HepG2 (cell line): Measurements from ENCODE around the gene VMO1. TPM values are rescaled to one million over a fixed set of nuclear protein-coding genes. Genes with fewer than 3 reads are reported as not detected.

Experiments used
- BCL3 ChIP-seq: sonication (generic); formaldehyde crosslinking; IDR thresholded peaks from 2 replicates; pipeline ENCODE4 v1.5.1; 2020; ENCODE audit warnings: mild to moderate bottlenecking, missing genetic modification reagents, moderate library complexity
- E2F1 ChIP-seq: sonication (generic); formaldehyde crosslinking; IDR thresholded peaks from 2 replicates; pipeline ENCODE4 v1.5.0; 2020; ENCODE audit warnings: missing genetic modification reagents
- FOSL1 ChIP-seq: sonication (generic); formaldehyde crosslinking; IDR thresholded peaks from 2 replicates; pipeline ENCODE4 v1.9.0; 2021; ENCODE audit warnings: missing genetic modification reagents, borderline replicate concordance
- HNF4A ChIP-seq: sonication (generic); formaldehyde crosslinking; IDR thresholded peaks from 2 replicates; pipeline ENCODE4 v1.4.0; 2020; ENCODE audit warnings: missing genetic modification reagents
- HNRNPK ChIP-seq: fragments of 200-400 bp; formaldehyde crosslinking; IDR thresholded peaks from 2 replicates; pipeline ENCODE4 v1.6.1; 2018; ENCODE audit warnings: low read length, low read depth, moderate library complexity, mild to moderate bottlenecking; ENCODE audit not compliant: poor library complexity, severe bottlenecking
- MAZ ChIP-seq, 2 experiments: sonication (generic) in 1 of 2; formaldehyde crosslinking in 1 of 2; IDR thresholded peaks; 2 replicates each; pipeline versions ENCODE4 v1.5.0 to v1.6.1; 2012 to 2020; ENCODE audit warnings: low read depth in 2 of 2, mild to moderate bottlenecking in 2 of 2, borderline replicate concordance in 1 of 2, improper control_type of control experiment in 1 of 2, low read length in 1 of 2, missing genetic modification reagents in 1 of 2, moderate library complexity in 1 of 2
- MED13 ChIP-seq: sonication (generic); formaldehyde crosslinking; IDR thresholded peaks from 2 replicates; pipeline ENCODE4 v1.5.0; 2020; ENCODE audit warnings: missing genetic modification reagents
- NR2C2 ChIP-seq: sonication (generic); formaldehyde crosslinking; IDR thresholded peaks from 2 replicates; pipeline ENCODE4 v1.4.0; 2020; ENCODE audit warnings: missing genetic modification reagents, mild to moderate bottlenecking, moderate library complexity, borderline replicate concordance
- PATZ1 ChIP-seq: sonication (generic); formaldehyde crosslinking; IDR thresholded peaks from 2 replicates; pipeline ENCODE4 v1.4.0; 2020; ENCODE audit warnings: missing genetic modification reagents
- TBX2 ChIP-seq: sonication (generic); formaldehyde crosslinking; IDR thresholded peaks from 2 replicates; pipeline ENCODE4 v1.5.0; 2020; ENCODE audit warnings: missing genetic modification reagents, mild to moderate bottlenecking, borderline replicate concordance
- YY1 ChIP-seq: IDR thresholded peaks from 2 replicates; pipeline ENCODE4 v1.6.1; 2011; ENCODE audit warnings: low read length, low read depth, moderate library complexity, mild to moderate bottlenecking; ENCODE audit not compliant: insufficient read depth, insufficient replicate concordance
- ZBTB10 ChIP-seq: sonication (generic); formaldehyde crosslinking; IDR thresholded peaks from 2 replicates; pipeline ENCODE4 v1.4.0; 2020; ENCODE audit warnings: missing genetic modification reagents, borderline replicate concordance
- ZFP36L2 ChIP-seq: sonication (generic); formaldehyde crosslinking; IDR thresholded peaks from 2 replicates; pipeline ENCODE4 v1.4.0; 2020; ENCODE audit warnings: missing genetic modification reagents
- ZNF337 ChIP-seq: sonication (generic); formaldehyde crosslinking; IDR thresholded peaks from 2 replicates; pipeline ENCODE4 v1.5.1; 2020; ENCODE audit warnings: missing genetic modification reagents, low read depth, mild to moderate bottlenecking, borderline replicate concordance
- ZNF383 ChIP-seq: sonication (generic); formaldehyde crosslinking; IDR thresholded peaks from 2 replicates; pipeline ENCODE4 v1.4.0; 2020; ENCODE audit warnings: missing genetic modification reagents, mild to moderate bottlenecking, borderline replicate concordance
- ZNF768 ChIP-seq: sonication (generic); formaldehyde crosslinking; IDR thresholded peaks from 2 replicates; pipeline ENCODE4 v1.4.0; 2020; ENCODE audit warnings: missing genetic modification reagents
- ZNF800 ChIP-seq: sonication (generic); formaldehyde crosslinking; IDR thresholded peaks from 2 replicates; pipeline ENCODE4 v1.4.0; 2020; ENCODE audit warnings: missing genetic modification reagents
- polyA plus RNA-seq, 8 experiments: library from polyadenylated mRNA; depleted of rRNA in 3 of 8; stranded (reverse) in 7 of 8; unstranded in 1 of 8; fragments of >200 nt; fragmentation: Illumina TruSeq in 4 of 8; extraction: Trizol in 4 of 8; gene quantifications; 2 replicates each; pipeline versions ENCODE4 v1.2.1 to v1.2.3, GENCODE V29; 2011 to 2016; ENCODE audit warnings: low read depth in 4 of 8, missing spikeins in 1 of 8, mixed read lengths in 1 of 8; ENCODE audit not compliant: insufficient read depth in 1 of 8
- total RNA-seq, 5 experiments: library from RNA; depleted of rRNA; stranded (reverse); fragments of >200 nt; fragmentation: Illumina TruSeq; extraction: Trizol; gene quantifications; 2 replicates each; pipeline ENCODE4 v1.2.3, GENCODE V29; 2016; ENCODE audit warnings: low read depth in 1 of 5

VMO1 gene
- total and polyA plus RNA-seq, 2 of the 13 experiments (the other 11 are each of a cell fraction or from before 2014, with no cell fraction given), result not detected

- no peak for TF ChIP-seq ZBTB10
- no peak; the same call in 1 of the 2 replicates for TF ChIP-seq TBX2 (CRISPR knock-in tag)
- 0 out of 2 replicates have a peak, but pooled peaks have one; percentile 71 for TF ChIP-seq ZNF337 (CRISPR knock-in tag)
- peak; percentile 90; the same call in 1 of the 2 replicates for TF ChIP-seq ZNF383 (CRISPR knock-in tag)
- peak; percentile 43 for TF ChIP-seq YY1
- TF ChIP-seq ZNF768 (CRISPR knock-in tag), result peak; percentile 34; the same call in 1 of the 2 replicates
- TF ChIP-seq MAZ (IDR thresholded peaks at IDR 0.05; ENCODE audit: borderline replicate concordance, low read depth, low read length), result peak; percentile 96
- no peak; the same call in 1 of the 2 replicates for TF ChIP-seq MAZ (CRISPR knock-in tag; IDR thresholded peaks at IDR 0.05; ENCODE audit: low read depth)
- peak; percentile 55; the same call in 1 of the 2 replicates for TF ChIP-seq E2F1 (CRISPR knock-in tag)
- TF ChIP-seq ZFP36L2 (CRISPR knock-in tag), result no peak
- 0 out of 2 replicates have a peak, but pooled peaks have one; percentile 57 for TF ChIP-seq PATZ1 (CRISPR knock-in tag)
- TF ChIP-seq BCL3 (CRISPR knock-in tag), result peak; percentile 66
- TF ChIP-seq ZNF800 (CRISPR knock-in tag), result no peak
- TF ChIP-seq FOSL1 (CRISPR knock-in tag), result no peak
- peak; percentile 55; the same call in 1 of the 2 replicates for TF ChIP-seq MED13
- peak; percentile 51 for TF ChIP-seq HNRNPK
- TF ChIP-seq HNF4A, result no peak
- TF ChIP-seq NR2C2 (CRISPR knock-in tag), result peak; percentile 45; the same call in 1 of the 2 replicates
These were observed 47.2 kb upstream of the VMO1 start, which contains the start of gene MINK1 (continued) for GRCh38 chr17:4833178-4833940.
